ENCODE results near the gene PUM2. TPM values are rescaled to one million over a fixed set of nuclear protein-coding genes. Genes with fewer than 3 reads are reported as not detected.

The PUM2 gene
- total and polyA plus RNA-seq, 4 donors, result 27.4 to 145 (median 51.0) TPM

DNA sequence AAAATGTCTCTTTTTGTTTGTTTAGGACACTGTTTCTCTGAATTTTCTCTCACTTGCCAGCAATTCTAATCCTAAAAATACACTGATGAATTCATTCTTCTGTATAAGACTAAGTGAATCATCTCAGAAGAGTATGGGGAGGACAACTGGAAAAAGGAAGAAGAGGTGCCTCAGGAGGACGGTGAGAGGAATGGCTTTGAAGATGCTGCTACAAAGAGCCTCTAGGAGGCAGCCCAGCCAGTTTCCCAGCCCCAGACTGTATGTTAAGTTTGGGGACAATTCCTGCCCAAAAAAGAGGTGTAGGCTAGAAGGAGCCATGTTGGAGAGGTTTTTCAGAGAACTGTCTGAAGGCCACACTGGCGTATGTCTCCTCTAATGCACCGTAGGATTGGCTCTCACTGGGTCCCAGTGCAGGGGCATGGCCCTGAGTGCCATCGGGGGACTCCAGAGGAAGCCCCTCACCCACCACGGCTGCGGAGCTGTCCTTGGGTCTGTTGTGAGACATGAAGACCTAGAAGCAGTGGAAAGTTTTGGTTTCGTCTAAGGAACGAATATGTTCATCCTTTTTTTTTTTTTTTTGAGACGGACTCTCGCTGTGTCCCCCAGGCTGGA lies 122.6 kb downstream of the PUM2 start:
- H3K4me3 ChIP-seq, result no peak overlapping the region
- H3K27ac ChIP-seq (ENCODE audit: low read depth in 1 of 2, low read length in 1 of 2), result no peak overlapping the region
- DNase-seq (no peak), ATAC-seq (ENCODE audit: insufficient read depth, low FRiP score) (no peak)
- peaks cover 0 to 10% (median 6%) of the 10 kb centered on the region in 5 donors for H3K4me1 ChIP-seq (ENCODE audit: control insufficient read depth in 5 of 5, insufficient read depth in 5 of 5, low read length in 5 of 5)
- TF ChIP-seq, protein P1, sequence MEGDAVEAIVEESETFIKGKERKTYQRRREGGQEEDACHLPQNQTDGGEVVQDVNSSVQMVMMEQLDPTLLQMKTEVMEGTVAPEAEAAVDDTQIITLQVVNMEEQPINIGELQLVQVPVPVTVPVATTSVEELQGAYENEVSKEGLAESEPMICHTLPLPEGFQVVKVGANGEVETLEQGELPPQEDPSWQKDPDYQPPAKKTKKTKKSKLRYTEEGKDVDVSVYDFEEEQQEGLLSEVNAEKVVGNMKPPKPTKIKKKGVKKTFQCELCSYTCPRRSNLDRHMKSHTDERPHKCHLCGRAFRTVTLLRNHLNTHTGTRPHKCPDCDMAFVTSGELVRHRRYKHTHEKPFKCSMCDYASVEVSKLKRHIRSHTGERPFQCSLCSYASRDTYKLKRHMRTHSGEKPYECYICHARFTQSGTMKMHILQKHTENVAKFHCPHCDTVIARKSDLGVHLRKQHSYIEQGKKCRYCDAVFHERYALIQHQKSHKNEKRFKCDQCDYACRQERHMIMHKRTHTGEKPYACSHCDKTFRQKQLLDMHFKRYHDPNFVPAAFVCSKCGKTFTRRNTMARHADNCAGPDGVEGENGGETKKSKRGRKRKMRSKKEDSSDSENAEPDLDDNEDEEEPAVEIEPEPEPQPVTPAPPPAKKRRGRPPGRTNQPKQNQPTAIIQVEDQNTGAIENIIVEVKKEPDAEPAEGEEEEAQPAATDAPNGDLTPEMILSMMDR (IDR thresholded peaks at IDR 0.05; ENCODE audit: control extremely low read depth, extremely low read depth), result no peak
- H3K9me3 ChIP-seq (ENCODE audit: control insufficient read depth in 4 of 4, insufficient read depth in 3 of 4, low read length in 3 of 4), result no peaks in the 10 kb centered on the region
- H3K9ac ChIP-seq (ENCODE audit: insufficient read depth in 1 of 2, low read length in 2 of 2), result no peak overlapping the region
- H3K36me3 ChIP-seq (ENCODE audit: control insufficient read depth in 4 of 4, insufficient read depth in 4 of 4, low read length in 4 of 4), result no peaks in the 10 kb centered on the region
- WGBS, 2 donors, result 92 to 93% methylated on average over 10 of the region's 10 CpGs
- H3K27me3 ChIP-seq (ENCODE audit: control insufficient read depth in 3 of 3, insufficient read depth in 3 of 3, low read length in 2 of 3), result no peaks in the 10 kb centered on the region

DNA sequence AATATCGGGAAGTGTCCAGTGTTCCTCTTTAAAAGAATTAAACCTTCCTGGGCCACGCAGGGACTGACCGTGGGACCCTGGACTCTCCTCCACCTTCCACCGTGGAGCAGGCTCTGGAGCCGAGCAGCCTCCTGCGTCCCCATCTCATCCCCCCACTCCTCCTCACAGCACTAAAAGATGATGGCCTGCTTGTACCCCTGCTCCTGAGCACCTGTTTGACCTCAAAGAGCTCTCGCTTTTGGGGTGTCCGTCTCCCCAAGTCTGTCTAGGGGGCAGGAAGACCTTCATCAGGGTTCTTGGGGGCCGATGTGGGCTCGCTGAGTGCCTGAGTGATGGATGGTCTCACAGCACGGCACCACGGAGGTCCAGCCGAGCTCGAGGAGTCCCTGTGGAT lies 124.5 kb downstream of the PUM2 start:
- WGBS, 2 donors, result 90 to 93% methylated on average over 14 of the region's 14 CpGs
- DNase-seq, result peak in 1 of 3 donors; percentile 6
- Histone ChIP-seq H3K9me3 (ENCODE audit: control insufficient read depth in 4 of 4, insufficient read depth in 3 of 4, low read length in 3 of 4) (no peaks in the 10 kb centered on the region), H3K9ac (ENCODE audit: insufficient read depth in 1 of 2, low read length in 2 of 2) (peak overlapping the region in 1 of 2 donors; percentile 61), H3K27ac (ENCODE audit: low read depth in 1 of 2, low read length in 1 of 2) (peak overlapping the region in 1 of 2 donors; percentile 58), H3K4me1 (ENCODE audit: control insufficient read depth in 5 of 5, insufficient read depth in 5 of 5, low read length in 5 of 5) (peaks cover 0 to 20% (median 5%) of the 10 kb centered on the region in 5 donors), H3K4me3 (no peak overlapping the region), H3K27me3 (ENCODE audit: control insufficient read depth in 3 of 3, insufficient read depth in 3 of 3, low read length in 2 of 3) (no peaks in the 10 kb centered on the region), H3K36me3 (ENCODE audit: control insufficient read depth in 4 of 4, insufficient read depth in 4 of 4, low read length in 4 of 4) (no peaks in the 10 kb centered on the region)
- TF ChIP-seq, protein P1 (IDR thresholded peaks at IDR 0.05; ENCODE audit: control extremely low read depth, extremely low read depth), result no peak
- ATAC-seq (ENCODE audit: insufficient read depth, low FRiP score), result no peak

DNA sequence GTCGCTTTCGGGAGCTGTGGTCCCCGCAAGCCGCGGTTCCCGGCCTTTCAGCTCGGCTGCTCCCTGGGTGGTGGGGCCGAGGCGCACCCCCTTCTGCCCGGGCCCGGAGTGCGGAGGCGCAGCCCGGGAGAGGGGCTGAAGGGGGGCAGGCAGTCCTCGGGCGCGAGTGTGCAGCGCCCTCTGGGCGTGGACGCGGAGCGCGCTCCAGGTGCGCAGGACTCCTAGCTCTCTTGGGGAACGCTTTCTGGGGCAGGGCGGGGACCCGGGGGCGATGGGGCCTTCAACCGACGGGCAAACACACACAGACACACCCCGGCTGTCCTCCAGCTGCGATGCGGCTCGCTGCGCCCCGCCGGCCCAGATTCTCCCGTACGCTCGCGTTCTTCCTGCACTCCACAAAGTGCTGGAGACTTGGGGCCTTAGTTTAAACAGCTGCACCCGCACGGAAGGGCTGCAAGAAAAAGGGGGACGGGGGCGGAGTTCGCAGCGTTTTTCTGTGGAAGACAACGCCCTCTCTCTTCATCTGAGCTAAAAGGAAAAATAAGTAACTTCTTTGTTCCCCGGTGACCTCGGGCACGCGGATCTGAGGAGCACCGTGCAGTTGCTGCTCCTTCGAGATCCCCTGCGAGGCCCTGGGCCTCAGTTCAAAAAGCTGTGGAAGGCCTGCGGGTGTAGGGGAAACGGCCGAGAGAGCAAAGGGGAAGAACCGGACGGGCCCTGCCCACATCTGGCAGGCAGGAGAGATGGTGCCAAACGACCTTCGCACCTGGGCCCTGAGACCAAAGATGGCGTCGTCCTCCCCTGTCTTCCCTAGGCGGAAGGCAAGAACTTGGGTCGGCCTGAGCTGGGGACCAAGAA lies 125.1 kb downstream of the PUM2 start:
- ATAC-seq (ENCODE audit: insufficient read depth, low FRiP score), result peak; percentile 68
- no peaks in the 10 kb centered on the region for H3K9me3 ChIP-seq (ENCODE audit: control insufficient read depth in 4 of 4, insufficient read depth in 3 of 4, low read length in 3 of 4)
- 7 to 8% methylated on average over 53 to 66 of the region's 66 CpGs for WGBS, 2 donors
- H3K27me3 ChIP-seq (ENCODE audit: control insufficient read depth in 3 of 3, insufficient read depth in 3 of 3, low read length in 2 of 3), result no peaks in the 10 kb centered on the region
- peak overlapping the region in 1 of 2 donors; percentile 61 for H3K9ac ChIP-seq (ENCODE audit: insufficient read depth in 1 of 2, low read length in 2 of 2)
- DNase-seq, result peak; percentile 72 to 90 (median 87)
- H3K36me3 ChIP-seq (ENCODE audit: control insufficient read depth in 4 of 4, insufficient read depth in 4 of 4, low read length in 4 of 4), result no peaks in the 10 kb centered on the region
- H3K27ac ChIP-seq (ENCODE audit: low read depth in 1 of 2, low read length in 1 of 2), result peak overlapping the region in 1 of 2 donors; percentile 85
- H3K4me3 ChIP-seq, result peak overlapping the region; percentile 30
- TF ChIP-seq, protein P1 (IDR thresholded peaks at IDR 0.05; ENCODE audit: control extremely low read depth, extremely low read depth), result peak; percentile 20
- peaks cover 0 to 20% (median 5%) of the 10 kb centered on the region in 5 donors for H3K4me1 ChIP-seq (ENCODE audit: control insufficient read depth in 5 of 5, insufficient read depth in 5 of 5, low read length in 5 of 5)

Data from lung (tissue), 12 donors.